ENCODE results near the gene HTR6.

HTR6 gene

DNA sequence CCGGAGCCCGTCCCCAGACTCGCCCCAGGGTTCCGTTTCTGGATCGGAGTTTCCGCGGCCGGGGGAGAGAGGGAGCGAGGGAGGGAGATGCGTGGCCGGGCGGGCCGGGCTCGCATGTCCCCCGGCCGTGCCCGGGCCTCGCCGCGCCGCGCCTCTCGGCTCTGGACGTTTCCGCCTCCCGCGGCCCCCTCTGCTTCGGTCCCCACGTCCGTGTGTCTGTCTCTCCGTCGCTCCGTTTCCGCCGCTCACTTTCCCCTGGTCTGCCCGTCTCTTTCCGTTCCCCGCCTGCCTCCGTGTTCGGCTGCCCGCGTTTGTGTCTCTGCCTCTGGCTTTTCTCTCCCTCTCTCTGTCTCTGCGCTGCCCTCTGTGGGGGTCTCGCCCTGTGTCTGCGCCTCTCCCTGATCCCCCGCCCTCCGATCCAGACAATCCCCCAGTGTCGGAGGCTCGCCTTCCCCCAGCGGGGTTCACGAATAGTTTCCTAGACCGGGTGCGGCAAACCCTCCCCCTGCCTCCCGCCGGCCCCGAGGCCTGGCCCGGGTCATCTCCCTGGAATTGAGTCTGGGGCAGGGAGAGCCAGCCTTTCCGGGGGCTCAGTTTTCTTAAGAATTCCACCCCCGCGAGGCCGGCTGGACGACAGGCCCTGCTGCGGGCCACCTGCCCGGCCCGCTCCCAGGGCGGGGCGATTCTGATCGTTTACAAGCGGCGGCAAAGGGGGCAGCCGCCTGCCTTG, 19.8 kb upstream of the HTR6 start:
- H3K4me3 ChIP-seq (ENCODE audit: control insufficient read depth, low read depth, low read length), result peak overlapping the region; percentile 84
- DNase-seq (ENCODE audit: low read depth), result no peak
- TF ChIP-seq, protein P1, sequence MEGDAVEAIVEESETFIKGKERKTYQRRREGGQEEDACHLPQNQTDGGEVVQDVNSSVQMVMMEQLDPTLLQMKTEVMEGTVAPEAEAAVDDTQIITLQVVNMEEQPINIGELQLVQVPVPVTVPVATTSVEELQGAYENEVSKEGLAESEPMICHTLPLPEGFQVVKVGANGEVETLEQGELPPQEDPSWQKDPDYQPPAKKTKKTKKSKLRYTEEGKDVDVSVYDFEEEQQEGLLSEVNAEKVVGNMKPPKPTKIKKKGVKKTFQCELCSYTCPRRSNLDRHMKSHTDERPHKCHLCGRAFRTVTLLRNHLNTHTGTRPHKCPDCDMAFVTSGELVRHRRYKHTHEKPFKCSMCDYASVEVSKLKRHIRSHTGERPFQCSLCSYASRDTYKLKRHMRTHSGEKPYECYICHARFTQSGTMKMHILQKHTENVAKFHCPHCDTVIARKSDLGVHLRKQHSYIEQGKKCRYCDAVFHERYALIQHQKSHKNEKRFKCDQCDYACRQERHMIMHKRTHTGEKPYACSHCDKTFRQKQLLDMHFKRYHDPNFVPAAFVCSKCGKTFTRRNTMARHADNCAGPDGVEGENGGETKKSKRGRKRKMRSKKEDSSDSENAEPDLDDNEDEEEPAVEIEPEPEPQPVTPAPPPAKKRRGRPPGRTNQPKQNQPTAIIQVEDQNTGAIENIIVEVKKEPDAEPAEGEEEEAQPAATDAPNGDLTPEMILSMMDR (conservative IDR thresholded peaks at IDR 0.05; ENCODE audit: control insufficient read depth, insufficient read depth, low read depth, low read length), result no peak

DNA sequence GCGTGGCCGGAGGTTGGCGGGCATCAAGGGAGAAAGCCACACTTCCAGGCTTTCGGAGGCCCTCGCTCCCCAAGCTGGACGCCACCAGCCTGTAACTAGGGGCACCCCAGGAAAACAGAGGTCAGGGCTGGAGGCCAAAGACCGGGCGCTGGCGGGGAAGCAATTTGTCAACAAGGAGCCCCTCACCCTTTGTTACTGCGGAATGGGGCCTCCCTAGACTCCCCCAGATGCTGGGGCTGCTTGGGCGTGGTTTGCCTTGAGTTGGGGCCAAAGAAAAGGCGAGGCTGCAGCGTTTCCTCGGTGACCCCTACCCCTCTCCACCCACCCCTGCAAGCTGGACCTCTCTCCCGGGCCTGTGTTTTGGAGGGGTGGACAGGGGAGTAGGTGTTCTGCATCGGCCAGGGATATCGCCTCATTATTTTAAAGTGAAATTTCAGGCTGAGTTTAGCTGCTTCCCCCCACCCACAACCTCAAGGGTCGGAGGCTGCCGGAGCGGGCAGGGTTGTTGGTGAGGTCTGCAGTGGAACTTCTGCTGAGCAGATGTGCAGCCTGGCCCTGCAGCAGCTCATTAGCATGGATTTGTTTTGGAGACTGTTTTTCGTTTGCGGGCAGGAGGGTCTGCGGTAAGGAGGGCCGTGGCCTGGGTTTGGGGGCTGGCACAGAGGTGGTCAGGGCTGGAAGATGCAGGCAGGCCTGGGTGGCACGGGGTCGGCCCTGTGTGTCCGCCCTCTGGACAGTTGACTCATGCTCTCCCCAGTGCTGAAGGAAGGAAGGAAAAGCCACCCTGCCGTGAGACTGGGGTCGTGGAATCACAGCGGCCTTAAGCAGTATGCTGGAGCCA, 19.0 kb upstream of the HTR6 start:
- DNase-seq (ENCODE audit: low read depth), result peak; percentile 38
- TF ChIP-seq, protein P1 (conservative IDR thresholded peaks at IDR 0.05; ENCODE audit: control insufficient read depth, insufficient read depth, low read depth, low read length), result no peak
- H3K4me3 ChIP-seq (ENCODE audit: control insufficient read depth, low read depth, low read length), result peak overlapping the region; percentile 84

DNA sequence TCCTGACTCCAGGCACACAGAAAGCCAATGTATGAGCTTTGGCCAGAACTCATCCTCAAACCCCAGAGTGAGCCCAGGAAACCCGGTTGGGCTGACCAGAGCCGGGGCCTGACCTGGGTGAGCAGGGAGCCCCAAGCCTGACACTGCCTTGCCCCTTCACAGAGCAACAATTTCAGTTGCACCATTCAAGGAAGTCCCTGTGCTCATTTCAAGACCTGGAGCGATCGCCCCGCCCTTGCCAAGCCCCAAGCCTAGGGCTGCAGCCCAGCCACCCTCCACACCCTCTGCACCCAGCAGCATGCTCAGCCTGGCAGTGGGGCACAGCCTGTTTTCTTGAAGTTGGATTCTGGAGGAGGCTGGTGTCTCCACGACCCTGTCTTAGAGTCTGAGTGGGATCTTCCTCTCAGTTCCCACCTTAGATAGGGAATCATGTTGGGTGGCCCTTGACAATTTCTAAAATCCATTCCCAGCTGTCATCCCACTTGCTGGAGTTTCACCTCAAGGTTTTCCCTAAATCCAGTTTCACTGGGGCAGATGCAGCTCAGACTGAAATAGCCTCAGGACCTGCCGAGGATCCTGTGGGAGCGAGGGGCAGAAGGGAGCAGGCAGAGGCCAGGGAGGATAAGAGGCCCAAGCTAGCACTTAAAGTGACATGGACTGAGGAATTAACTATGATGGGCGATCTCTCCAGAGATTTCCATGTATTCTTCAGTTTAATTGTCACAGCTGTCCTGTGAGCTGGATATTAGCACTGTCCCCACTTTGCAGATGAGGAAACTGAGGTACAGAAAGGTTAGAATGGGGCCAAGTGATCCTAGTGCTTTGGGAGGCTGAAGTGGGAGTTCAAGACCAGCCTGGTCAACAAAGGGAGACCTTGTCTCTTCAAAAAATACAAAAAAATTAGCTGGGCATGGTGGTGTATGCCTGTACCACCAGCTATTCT, 18.0 kb upstream of the HTR6 start:
- DNase-seq (ENCODE audit: low read depth), result no peak
- TF ChIP-seq, protein P1 (conservative IDR thresholded peaks at IDR 0.05; ENCODE audit: control insufficient read depth, insufficient read depth, low read depth, low read length), result no peak
- peak overlapping the region; percentile 84 for H3K4me3 ChIP-seq (ENCODE audit: control insufficient read depth, low read depth, low read length)

DNA sequence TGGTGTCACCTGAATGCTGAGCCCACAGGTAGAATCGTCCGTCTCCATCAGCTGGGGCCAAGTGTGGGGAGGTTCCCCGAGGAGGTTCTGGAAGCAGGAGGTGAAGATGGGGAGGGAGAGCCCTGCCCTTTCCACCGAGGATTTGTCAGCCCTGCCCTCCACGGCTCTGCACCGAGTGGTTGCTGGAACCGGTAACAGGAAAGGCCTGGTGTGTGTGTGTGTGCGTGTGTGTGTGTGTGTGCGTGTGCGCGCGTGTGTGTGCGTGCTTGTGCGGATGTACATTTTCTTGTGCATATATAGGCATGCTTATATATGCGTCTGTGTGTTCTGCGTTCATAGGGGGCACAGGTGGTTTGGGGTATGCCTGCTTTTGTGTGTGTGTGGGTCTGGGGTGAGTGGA, 17.0 kb upstream of the HTR6 start:
- DNase-seq (ENCODE audit: low read depth), result no peak
- no peak overlapping the region for H3K4me3 ChIP-seq (ENCODE audit: control insufficient read depth, low read depth, low read length)
- TF ChIP-seq, protein P1 (conservative IDR thresholded peaks at IDR 0.05; ENCODE audit: control insufficient read depth, insufficient read depth, low read depth, low read length), result no peak

DNA sequence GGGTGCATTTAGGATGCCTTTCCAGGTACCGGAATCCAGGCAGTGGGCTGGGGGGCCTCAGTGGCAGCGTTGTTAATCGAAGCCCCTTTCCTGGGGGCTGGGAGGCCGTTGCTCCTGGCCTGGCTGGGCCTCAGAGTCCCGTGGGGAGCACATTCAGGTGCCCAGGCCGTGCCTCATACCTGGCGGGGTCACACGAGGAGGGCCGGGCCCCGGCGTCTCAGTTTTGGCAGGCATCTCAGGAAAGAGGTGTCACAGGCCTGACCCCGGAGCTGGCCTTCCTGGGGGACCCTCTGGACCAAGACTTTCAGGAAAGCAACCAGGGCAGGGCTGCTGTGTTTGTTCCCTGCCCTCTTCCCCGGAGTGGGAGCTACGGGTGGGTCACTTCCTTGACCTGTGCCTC, 16.4 kb upstream of the HTR6 start:
- TF ChIP-seq, protein P1 (conservative IDR thresholded peaks at IDR 0.05; ENCODE audit: control insufficient read depth, insufficient read depth, low read depth, low read length), result no peak
- DNase-seq (ENCODE audit: low read depth), result no peak
- H3K4me3 ChIP-seq (ENCODE audit: control insufficient read depth, low read depth, low read length), result no peak overlapping the region

DNA sequence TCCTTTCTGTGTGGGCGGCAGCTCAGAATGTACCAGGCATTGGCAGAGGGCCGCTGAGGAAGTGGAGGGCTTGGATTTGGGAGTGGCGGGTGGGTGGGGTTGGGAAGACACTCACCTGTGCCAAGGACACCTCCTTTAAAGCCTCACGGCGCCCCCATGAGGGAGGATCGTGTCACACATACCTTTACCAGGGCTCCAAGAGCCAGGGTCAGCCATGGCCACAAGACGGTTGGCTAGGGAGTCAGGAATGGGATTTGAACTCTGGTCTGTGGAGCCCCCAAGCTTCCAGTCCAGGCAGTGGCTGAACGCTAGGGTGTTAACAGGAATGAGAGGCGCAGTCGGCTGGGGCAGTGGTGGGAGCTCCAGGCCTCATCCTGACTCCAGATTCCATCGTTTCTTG, 16.0 kb upstream of the HTR6 start:
- TF ChIP-seq, protein P1 (conservative IDR thresholded peaks at IDR 0.05; ENCODE audit: control insufficient read depth, insufficient read depth, low read depth, low read length), result peak; percentile 22
- no peak overlapping the region for H3K4me3 ChIP-seq (ENCODE audit: control insufficient read depth, low read depth, low read length)
- DNase-seq (ENCODE audit: low read depth), result peak; percentile 52
